ENCODE measurements around the gene AMDHD2.
"Not testable (repeated sequence)": the region's sequence is repeated elsewhere in the genome, so short reads cannot be mapped to it uniquely, and the experiment has no call there.

AMDHD2 gene

GRCh38 chr16:2518823-2519710 lies 1.1 kb upstream of the AMDHD2 start:
- DNase-seq: no peak

GRCh38 chr16:2519711-2520080 lies 475 bp upstream of the AMDHD2 start:
- DNase-seq: no peak

DNA sequence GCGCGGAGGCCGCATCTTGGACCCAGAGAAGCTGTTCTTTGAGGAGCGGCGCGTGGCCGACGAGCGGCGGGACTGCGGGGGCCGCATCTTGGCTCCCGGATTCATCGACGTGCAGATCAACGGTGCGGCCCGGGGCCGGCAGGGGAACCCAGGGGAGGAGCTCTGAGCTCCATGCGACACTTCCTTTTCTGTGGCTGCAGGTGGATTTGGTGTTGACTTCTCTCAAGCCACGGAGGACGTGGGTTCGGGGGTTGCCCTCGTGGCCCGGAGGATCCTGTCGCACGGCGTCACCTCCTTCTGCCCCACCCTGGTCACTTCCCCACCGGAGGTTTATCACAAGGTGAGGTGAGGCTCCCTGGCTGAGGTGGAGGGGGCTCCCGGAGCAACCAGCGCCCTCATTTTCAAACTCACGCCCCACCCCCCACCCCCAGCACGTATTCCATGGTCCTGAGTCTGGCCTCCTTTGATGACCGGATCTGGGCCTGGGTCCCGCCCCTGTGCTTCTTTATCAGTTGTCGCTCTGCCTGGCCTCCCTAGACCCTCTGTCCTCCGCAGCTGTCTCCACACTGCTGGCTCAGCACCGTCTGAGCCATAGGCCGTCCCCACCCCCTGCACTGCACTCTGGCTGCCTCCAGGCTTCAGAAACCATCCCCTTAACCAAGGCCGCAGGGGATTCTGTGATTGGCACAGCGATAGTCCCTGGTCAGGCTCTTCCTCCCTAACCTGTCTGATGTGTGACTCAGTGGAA lies 787 bp downstream of the AMDHD2 start:
- peak; percentile 56 for DNase-seq

- no peak for DNase-seq
These were observed 3.6 kb downstream of the AMDHD2 start for GRCh38 chr16:2523801-2524231.

DNA sequence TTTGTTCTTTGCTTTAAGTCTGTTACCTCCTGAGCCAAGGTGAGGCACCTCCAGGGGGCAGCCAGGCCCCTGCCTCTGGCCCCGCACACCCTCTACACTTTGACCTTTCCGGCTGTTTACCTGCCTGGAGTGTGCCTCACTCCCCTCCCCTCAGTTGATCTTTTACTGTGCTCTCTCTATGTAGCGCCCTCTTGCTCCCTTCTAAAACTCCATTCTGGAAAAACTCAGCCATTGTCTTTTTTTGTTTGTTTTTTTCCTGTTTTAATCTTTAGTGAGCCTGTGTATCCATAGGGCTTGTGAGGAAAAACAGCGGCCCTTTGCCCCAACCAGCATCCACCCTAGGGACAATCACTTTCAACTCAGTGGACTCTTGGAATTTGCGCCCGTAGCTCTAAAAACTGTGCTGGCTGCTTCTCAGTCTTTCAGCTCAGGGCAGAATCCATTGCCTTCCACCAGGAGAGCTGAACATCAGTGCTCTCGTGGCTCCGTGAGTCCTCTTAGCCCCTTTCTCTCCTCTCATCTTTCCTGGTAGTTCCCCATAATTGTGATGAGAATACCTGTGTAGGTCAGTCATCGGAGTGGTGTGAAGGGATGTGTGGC lies 4.3 kb downstream of the AMDHD2 start:
- no peak for DNase-seq

GRCh38 chr16:2526135-2526534 lies 6.0 kb downstream of the AMDHD2 start:
- DNase-seq: no peak

DNA sequence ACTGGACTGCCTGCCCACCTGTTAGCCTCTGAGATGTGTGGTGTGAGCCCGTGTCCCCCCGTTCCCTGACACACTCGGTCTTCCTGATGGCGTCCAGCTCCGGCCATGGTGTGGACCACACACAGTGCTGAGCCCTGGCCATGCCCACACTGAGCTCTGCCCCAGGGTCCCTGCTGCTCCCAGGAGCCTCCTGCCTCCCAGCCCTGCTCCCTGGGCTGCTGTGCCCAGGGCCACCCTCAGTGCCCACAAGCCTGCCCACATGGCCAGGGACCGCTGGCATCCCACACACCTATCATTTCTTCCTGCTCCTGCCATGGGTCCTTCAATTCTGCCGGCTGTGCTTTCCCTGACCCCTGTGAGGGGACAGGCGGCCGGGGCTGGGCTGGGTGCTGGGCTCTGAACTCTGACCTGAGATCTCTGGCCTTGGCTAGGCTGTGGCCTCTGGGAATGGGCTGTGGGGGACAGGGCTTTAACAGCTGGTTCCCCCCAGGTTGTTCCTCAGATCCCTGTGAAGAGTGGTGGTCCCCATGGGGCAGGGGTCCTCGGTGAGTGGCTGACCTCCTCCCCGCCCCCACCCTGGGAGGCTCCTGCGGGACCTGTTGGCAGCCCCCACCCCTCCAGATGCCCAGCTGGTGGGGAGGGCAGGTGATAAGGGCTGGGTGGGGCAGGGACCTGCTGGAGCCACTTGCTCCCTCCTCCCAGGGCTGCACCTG lies 7.1 kb downstream of the AMDHD2 start:
- no peak for DNase-seq

GRCh38 chr16:2527784-2528100 lies 7.6 kb downstream of the AMDHD2 start:
- DNase-seq: no peak

DNA sequence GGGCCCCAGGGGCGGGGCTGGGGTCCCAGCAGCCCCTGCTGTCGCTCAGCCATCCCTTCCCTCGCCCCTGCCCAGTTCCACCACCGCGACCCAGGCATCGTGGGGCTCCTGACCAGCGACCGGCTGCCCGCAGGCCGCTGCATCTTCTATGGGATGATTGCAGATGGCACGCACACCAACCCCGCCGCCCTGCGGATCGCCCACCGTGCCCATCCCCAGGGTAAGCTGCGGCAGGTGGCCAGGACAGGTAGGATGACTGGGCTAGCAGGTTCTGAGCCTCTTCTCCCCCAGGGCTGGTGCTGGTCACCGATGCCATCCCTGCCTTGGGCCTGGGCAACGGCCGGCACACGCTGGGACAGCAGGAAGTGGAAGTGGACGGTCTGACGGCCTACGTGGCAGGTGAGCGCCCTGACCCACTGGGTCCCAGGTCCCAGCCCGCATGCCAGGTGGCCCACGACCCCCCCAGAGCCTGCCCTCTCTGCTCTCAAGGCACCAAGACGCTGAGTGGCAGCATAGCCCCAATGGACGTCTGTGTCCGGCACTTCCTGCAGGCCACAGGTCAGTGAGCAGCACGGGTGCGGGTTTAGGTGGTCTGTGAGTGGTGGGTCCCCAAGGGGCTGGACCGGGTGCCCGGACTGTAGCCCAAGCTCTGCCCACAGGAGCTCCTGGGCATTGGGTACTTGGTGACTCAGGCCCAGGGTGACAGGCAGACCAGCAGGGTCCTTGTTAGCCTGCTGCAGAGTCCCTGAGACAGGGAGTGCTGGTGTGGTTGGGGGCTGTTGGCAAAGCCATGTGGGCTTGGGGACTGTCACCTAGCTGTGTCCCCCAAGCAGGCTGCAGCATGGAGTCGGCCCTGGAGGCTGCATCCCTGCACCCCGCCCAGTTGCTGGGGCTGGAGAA lies 8.2 kb downstream of the AMDHD2 start:
- no peak for DNase-seq

DNA sequence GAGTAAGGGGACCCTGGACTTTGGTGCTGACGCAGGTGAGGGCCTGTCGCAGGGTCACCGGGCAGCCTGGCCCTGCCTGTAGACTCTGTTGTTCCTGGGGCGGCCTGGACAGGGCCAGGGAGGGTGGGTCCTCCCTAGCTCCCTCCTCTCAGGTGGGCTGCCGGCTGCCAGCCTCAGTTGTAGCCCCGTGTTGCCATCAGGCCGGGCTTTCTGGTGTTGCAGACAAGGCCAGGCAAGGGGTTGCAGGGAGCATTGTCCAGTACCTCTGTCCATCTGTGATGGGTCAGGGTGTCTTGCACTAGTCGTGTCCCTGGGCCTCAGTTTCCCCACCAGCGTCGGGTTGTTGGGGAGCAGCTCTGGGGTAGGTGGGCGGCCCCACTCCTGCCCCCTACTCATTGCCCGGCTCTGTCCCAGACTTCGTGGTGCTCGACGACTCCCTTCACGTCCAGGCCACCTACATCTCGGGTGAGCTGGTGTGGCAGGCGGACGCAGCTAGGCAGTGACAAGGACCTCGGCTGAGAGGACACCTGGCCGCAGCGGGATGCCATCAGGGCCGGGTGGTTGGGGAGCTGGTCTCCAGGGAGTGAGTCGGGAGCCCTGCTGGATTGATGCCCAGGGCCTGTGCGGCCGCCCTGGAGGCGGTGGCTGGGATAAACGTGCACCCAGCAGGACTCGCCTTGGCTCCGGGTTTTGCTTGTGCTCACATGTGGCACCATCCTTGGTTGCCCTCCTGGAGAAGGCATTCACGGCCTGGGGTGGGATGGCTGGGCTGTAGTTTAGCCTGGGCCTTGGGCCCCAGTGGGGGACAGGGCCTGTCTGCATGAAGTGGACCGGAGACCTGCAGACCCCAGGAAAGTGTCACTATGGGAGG lies 9.1 kb downstream of the AMDHD2 start:
- no peak for DNase-seq

- DNase-seq: no peak
These were observed 9.9 kb downstream of the AMDHD2 start for GRCh38 chr16:2529961-2530628.

DNA sequence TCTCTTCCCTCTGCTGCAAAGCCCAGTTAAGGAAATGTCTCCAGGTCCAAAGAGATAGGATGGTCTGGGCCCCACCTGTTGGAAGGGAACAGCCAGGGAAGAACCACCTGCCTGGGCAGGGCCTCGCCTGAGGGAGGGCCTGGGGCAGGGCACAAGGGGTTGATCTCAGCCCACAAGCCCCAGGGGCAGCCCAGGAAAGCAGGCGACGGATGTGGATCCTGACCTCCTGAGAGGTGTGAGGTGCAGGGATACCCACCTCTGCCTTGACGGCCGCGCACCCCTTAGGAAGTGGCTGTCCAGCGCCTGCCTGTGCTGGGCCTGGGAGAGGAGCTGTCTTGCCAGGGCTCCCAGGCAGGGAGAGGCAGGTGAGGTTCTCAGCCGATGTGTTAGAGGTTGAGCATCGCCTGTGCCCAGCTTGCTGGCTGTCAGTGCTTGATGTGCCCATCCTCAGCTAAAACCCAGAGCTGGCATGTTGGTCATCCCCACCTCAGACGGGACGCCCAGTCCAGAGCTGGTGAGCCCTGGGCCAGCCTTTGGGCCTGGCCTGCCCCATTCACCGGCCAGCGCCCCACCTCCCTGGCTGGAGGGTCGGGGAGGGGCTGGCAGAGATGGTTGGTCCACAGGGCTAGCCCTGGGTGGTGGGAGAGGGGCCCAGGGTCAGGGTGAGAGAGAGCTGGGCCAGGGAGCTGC lies 10.6 kb downstream of the AMDHD2 start:
- DNase-seq: no peak

DNA sequence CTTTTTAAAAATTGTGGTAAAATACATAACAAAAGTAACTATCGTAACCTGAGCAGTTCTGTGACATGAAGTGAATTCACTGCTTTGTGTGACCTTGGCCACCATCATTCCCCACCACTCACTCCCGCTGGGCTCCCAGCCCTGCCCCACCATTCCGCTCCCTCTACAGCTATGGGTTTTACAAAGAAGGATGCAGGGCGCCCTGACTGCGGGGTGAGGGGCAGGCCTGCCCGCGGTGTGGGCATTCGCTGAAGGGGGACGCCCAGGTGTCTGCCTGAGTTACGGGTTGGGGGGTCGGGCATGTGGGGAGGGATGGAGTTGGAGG lies 11.2 kb downstream of the AMDHD2 start, which contains the start of gene CEMP1:
Gene CEMP1 (minus strand): TSS at position 38 of the 325 bp plus-strand sequence. CDS start 335 bp downstream, outside the sequence.
- no peak for DNase-seq

- DNase-seq: peak; percentile 99
These were observed 11.7 kb downstream of the AMDHD2 start for GRCh38 chr16:2531696-2532493.

GRCh38 chr16:2532494-2533141 lies 12.4 kb downstream of the AMDHD2 start:
- peak; percentile 68 for DNase-seq

GRCh38 chr16:2533142-2533755 lies 13.1 kb downstream of the AMDHD2 start:
- DNase-seq: not testable (repeated sequence)

- DNase-seq: no peak
These were observed 13.7 kb downstream of the AMDHD2 start for GRCh38 chr16:2533912-2534311.

DNA sequence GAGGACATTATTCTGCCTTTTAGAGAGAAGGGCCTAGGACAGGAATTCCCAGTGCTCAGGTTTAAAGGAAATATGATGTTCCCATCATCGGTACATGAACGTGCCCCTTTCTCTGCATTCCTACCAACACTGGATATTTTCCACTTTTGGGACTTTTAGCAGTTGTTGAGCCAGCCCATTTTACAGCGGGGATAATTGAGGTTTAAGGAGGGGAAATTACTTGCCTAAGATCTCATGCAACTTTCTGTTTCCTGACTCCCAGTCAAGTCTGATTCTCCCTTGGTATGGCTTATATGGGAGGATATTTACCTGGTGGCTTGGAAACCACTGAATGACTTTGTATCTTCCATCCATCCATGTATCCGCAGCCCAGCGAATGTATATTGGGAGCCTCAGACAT lies 14.2 kb downstream of the AMDHD2 start:
- DNase-seq: not testable (repeated sequence)
